SK-N-SH (cell line): ENCODE measurements around the gene FRAS1.

ENCODE experiments used
- EZH2phosphoT487 ChIP-seq: fragments of 200-600 bp; sonication (generic); IDR thresholded peaks from 2 replicates; pipeline ENCODE4 v1.6.1; 2017; ENCODE audit warnings: low read depth, mixed run types, mild to moderate bottlenecking, antibody characterized with exemption, moderate library complexity, borderline replicate concordance
- FOXM1 ChIP-seq: IDR thresholded peaks from 2 replicates; pipeline ENCODE4 v1.4.0; 2012; ENCODE audit warnings: low read depth, mild to moderate bottlenecking
- NFIC ChIP-seq: IDR thresholded peaks from 2 replicates; pipeline ENCODE4 v1.4.0; 2012; ENCODE audit warnings: borderline replicate concordance
- SMC3 ChIP-seq: IDR thresholded peaks from 2 replicates; pipeline ENCODE4 v1.6.1; 2012; ENCODE audit warnings: low read depth, low read length, improper control_type of control experiment
- TCF12 ChIP-seq: IDR thresholded peaks from 2 replicates; pipeline ENCODE4 v1.4.0; 2012
- TF ChIP-seq, protein P1 (sequence below): fragments of 200-600 bp; sonication (generic); IDR thresholded peaks from 2 replicates; pipeline ENCODE4 v1.6.1; 2017; ENCODE audit warnings: antibody characterized with exemption, mild to moderate bottlenecking, moderate library complexity

DNA sequence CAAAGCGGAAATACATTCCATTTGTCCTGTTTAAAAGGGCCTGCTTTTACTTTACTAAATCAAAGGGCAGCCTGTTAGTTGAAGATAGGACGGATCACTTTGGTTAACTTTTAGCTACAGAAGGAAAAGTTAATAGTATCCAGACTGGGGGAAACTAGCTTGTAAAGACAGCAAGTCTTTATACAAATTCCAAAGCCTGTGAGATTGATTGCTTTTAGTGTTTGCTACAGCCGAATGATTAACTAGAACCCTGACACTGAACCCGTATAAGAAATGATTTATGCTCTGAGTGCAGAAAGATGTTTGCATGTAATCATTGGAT is 93.4 kb downstream of the FRAS1 start:
- TF ChIP-seq FOXM1 (no peak), EZH2phosphoT487 (no peak), TCF12 (no peak), SMC3 (no peak), NFIC (no peak)
- TF ChIP-seq, protein P1, sequence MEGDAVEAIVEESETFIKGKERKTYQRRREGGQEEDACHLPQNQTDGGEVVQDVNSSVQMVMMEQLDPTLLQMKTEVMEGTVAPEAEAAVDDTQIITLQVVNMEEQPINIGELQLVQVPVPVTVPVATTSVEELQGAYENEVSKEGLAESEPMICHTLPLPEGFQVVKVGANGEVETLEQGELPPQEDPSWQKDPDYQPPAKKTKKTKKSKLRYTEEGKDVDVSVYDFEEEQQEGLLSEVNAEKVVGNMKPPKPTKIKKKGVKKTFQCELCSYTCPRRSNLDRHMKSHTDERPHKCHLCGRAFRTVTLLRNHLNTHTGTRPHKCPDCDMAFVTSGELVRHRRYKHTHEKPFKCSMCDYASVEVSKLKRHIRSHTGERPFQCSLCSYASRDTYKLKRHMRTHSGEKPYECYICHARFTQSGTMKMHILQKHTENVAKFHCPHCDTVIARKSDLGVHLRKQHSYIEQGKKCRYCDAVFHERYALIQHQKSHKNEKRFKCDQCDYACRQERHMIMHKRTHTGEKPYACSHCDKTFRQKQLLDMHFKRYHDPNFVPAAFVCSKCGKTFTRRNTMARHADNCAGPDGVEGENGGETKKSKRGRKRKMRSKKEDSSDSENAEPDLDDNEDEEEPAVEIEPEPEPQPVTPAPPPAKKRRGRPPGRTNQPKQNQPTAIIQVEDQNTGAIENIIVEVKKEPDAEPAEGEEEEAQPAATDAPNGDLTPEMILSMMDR, result no peak
